NCI-H82 treated with DMSO at 0.1 percent for 48 hours (cell line): Measurements from ENCODE around the gene PLBD1.

Source experiments
- DNase-seq: peaks from one replicate; lab custom pipeline; 2025; ENCODE audit not compliant: unreplicated experiment; lab: John Stamatoyannopoulos, UW

PLBD1 gene

GRCh38 chr12:14571779-14572178 lies 4.1 kb upstream of the PLBD1 start:
- DNase-seq, result no peak

DNA sequence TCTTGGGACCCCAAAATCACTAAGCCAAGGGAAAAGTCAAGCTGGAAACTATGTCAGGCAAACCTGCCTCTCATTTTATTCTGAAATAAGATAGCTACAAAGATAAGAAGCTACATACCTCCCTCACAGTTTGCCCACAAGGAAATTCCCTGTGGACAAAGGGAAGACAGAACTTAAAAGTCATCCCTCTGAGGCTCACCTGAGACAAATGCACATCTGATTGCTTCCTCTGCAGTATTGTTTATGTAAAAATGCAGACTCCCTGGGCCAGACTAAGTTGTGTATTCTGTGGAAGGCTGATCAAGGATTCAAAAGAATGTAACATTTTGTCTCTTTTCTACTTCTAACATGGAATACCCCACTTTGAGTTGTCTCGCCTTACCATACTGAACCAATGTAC lies 2.5 kb upstream of the PLBD1 start:
- DNase-seq, result no peak

DNA sequence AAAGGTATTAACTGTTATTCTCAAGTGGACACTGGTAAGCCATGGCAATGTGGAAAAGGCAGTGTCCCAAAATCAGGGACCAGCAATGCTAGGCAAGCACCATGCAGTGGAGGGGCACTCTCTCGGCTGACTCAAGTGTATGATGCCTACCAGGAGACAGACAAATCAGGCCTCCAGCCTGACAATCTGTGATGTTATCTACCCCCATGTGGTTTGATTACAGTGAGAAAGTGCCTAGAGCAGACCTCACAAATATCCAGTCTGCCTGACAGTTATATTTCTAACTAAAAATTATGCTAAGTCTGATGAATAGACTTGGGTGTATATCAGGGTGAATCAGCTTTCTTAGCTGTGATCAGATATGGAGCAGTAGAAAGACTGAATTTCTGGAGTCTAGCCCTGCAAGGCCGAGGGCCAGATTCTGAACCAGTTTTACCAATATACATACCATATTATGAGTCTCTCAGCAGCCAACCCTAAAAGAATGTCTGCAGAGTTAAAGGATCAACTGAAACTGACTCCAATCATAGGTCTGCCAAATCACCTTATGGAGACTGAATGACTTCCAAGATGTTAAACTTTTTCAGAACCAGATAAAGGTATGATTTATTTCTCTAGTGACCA lies 3.2 kb downstream of the PLBD1 start:
- no peak for DNase-seq

DNA sequence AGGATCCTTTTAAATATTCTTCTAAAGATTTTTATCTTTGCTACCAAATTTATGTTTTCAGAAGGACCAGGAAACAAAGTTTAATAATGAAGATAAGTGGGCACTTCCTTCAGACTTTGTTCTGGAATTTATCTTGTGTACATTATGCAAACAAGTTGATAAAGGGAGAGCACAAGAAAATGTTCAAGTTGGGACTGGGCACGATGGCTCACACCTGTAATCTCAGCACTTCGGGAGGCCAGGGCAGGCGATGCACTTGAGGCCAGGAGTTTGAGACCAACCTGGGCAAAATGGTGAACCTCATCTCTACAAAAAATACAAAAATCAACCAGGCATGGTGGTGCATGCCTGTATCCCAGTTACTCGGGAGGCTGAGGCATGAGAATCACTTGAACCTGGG lies 4.6 kb downstream of the PLBD1 start:
- no peak for DNase-seq

GRCh38 chr12:14562279-14562678 lies 5.4 kb downstream of the PLBD1 start:
- DNase-seq, result no peak

- no peak for DNase-seq
Observed at GRCh38 chr12:14561677-14562238, 5.9 kb downstream of the PLBD1 start.

GRCh38 chr12:14560904-14561574 lies 6.6 kb downstream of the PLBD1 start:
- DNase-seq, result no peak

DNA sequence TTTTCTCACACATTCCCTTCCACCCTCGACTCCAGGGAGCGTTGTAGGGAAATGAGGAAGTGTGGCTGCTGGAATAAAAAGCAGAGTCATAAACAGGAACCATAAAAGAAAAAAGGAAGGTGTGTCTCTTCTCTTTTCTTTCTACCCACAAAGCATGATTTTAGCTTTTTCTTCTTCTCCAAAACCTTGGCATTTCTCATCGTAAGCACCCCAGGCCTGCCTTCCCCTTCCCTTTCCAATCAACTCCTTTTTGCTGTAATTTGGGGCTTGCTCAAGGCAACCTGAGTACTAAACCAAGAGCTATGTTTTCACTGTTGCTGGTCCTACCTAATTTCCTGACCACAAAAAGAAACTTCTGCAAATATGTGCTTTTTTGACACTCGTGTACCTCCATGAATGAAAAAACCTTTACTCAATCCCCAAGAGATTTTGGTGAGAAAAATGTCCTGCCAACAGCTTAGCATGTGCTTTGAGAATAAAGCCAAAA lies 9.2 kb downstream of the PLBD1 start:
- DNase-seq, result no peak

DNA sequence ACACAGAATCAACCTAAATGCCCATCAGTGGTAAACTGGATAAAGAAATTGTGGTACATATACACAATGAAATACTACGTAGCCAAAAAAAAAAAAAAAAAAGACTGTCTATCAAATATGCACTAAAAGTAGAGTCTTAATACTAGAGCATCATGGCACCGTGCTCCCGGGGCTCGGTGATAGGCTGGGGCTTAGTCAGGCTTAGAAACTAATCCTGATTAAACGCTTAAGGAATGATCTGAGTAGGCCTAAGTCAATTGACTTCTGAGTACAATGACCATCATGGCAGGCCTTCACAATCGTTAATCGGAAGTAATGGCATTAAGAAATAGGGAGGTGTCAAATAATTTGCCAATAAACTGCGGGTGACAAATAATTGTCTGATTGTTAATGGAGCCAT lies 9.7 kb downstream of the PLBD1 start:
- peak; percentile 69 for DNase-seq

DNA sequence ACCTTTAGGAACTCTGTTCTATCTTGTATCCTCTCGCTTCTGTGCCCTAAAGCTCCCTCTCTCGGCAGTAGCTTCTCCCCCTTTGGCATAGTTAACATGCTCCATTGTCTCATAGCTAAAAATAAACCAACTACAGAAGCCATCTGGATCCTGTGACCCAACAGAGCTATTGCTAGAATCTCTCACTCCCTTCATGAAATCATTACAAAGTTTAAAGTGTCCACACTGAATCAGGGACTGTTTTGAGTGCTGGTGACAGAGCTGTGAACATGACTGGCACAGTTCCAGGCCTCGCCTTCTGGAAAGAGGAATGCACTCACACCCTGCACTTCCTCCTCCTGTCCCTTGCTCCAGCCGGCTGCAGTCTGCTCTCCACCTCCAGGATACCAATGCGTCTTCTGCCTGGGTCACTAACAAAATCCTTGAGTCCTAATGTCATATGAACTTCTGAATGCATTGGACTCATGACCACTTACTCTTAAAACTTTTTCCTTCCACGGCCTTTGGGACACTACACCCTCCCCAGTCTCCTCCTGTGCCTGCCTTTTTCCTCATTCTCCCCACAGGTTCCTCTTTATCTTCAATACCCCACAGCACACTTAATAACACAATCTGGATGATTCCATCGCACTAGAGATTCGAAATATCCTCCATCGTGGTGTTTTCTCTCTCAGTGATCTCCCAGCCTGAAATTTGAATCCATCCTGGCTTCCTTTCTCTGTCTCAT lies 13.2 kb downstream of the PLBD1 start:
- no peak for DNase-seq

DNA sequence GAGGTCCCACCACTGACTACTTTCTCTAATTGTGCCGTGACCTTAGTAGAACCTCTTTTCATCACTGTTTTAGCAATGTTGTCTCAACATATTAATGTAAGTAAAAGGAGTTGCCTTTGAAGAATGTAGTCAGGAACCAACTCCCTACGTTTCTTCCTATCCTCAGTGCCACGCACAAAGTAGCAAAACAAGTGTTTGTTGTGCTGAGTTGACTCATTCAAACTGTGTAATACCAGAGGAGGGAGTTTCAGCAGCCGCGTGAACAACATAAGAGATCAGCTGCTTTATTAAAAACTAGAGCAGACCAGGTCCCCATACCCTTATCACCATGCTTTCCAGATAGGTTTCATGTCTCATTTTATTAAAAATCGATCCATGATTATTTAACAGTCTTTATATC lies 19.1 kb downstream of the PLBD1 start:
- no peak for DNase-seq

GRCh38 chr12:14547571-14547970 lies 20.1 kb downstream of the PLBD1 start:
- no peak for DNase-seq

GRCh38 chr12:14545144-14546124 lies 22.2 kb downstream of the PLBD1 start:
- no peak for DNase-seq

GRCh38 chr12:14540801-14541462 lies 26.8 kb downstream of the PLBD1 start:
- no peak for DNase-seq

- DNase-seq, result no peak
Observed at GRCh38 chr12:14537088-14537487, 30.6 kb downstream of the PLBD1 start.

GRCh38 chr12:14532152-14532551 lies 35.5 kb downstream of the PLBD1 start:
- DNase-seq, result no peak

DNA sequence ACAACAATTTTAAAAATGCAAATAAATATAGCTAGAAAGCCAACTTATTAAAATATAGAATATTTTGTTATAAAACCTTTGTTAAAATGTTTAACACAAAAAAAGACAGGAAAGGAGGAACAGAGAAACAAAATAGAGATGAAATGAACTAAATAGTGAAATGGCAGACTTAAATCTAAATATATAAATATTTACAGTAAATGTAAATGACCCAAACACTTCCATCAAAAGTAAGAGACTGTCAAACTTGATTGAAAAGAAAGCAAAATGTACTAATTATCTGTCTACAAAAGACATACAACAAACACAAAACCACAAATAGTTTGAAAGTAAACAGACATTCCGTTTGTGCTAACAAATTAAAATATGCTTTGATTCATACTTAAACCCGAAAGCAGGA lies 41.7 kb downstream of the PLBD1 start:
- DNase-seq, result no peak

DNA sequence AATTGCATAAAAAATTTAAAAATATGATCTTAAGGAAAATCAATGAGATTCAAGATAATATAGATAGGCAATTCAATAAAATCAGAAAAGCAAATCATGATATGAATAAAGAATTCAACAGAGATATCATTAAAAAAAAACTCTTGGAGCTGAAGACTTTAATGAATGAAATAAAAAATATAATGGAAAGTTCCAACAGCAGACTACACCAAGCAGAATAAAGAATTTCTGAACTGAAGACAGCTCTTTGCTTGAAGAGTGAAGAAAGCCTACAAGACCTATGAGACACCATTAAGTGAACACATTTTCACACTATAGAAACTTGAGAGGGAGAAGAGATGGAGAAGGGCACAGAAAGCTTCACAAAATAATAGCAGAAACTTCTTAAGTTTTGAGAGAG lies 45.9 kb downstream of the PLBD1 start:
- no peak for DNase-seq

DNA sequence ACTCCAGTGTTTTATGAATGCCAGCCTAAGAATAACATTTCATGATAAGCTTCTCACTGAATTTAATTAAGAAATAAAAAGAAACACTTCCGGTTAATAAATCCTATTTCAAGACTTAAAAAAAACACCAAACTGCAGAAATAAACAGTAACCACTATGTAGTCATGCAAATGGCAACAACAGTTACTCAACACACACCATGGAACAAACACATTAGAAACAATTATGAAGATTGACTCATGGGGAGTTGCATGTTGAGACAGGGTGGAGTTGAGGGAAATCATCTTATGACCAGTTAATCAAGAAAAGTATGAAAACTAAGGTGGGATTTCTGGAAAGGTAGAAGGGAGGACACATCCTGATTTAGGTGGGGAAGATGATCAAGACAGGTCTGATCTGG lies 52.7 kb downstream of the PLBD1 start:
- DNase-seq, result no peak

DNA sequence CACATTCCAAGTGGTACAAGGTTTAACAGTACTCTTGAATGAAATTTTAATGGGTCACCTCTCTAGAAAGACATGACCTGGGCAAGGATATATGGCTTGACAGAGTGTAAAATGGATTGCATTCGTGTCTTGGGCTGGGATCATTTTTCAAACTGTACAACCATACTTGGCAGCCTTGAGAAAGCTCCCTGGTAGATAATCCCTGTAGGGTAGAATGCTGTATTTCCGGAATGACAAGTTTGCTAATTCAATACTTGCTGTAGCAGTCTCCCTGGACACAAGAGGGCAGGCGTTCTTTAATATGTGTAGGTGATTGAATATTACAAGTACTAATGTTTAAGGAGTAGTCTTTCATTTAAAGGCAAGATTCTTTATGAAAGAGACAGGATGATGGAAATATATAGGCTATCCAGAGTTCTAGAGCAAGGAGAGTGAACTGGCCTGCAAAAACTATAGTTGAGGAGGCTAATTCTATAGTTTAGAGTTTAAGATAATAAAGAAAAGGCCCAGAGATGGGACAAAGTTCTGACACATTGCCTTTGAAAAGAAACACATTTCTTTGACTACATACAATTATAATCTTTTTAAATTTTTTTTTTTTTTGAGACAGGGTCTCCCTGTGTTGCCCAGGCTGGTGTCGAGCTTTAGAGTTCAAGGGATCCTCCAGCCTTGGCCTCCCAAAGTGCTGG lies 53.4 kb downstream of the PLBD1 start:
- peak; percentile 34 for DNase-seq
